CD14-positive monocyte (primary cell): ENCODE results near the gene PMPCA. TPM values are rescaled to one million over a fixed set of nuclear protein-coding genes. Genes with fewer than 3 reads are reported as not detected.

Experiments used
- DNase-seq, 3 donors: peaks; one replicate each; pipeline ENCODE4 v3.0.0-alpha.2; 2011 to 2022
- H2AFZ ChIP-seq: 2 replicates; pipeline ENCODE4 v1.6.0; 2012; ENCODE audit warnings: mild to moderate bottlenecking, low read depth, low read length, inconsistent platforms; ENCODE audit not compliant: insufficient read depth, poor library complexity, severe bottlenecking
- H3K27ac ChIP-seq, 2 donors: 1 replicate in 1 of 2; 2 replicates in 1 of 2; pipeline ENCODE4 v1.5.1; 2012 to 2013; ENCODE audit warnings: low read length in 2 of 2, control low read depth in 1 of 2, inconsistent platforms in 1 of 2, low read depth in 1 of 2, mild to moderate bottlenecking in 1 of 2
- H3K27me3 ChIP-seq, 2 donors: one replicate each; pipeline versions ENCODE4 v1.6.0 to v1.6.1; 2011 to 2013; ENCODE audit warnings: low read length in 2 of 2; ENCODE audit not compliant: control insufficient read depth in 2 of 2, insufficient read depth in 2 of 2
- H3K36me3 ChIP-seq, 2 donors: replicated peaks in 1 of 2; 1 replicate in 1 of 2; 2 replicates in 1 of 2; pipeline versions ENCODE4 v1.5.1 to v1.6.1; 2012 to 2013; ENCODE audit warnings: low read length in 2 of 2, control low read depth in 1 of 2, inconsistent platforms in 1 of 2, mild to moderate bottlenecking in 1 of 2; ENCODE audit not compliant: insufficient read depth in 2 of 2, control insufficient read depth in 1 of 2
- H3K4me1 ChIP-seq, 2 donors: 1 replicate in 1 of 2; 2 replicates in 1 of 2; pipeline versions ENCODE4 v1.5.1 to v1.6.1; 2012 to 2013; ENCODE audit warnings: low read length in 2 of 2, control low read depth in 1 of 2, inconsistent platforms in 1 of 2, mild to moderate bottlenecking in 1 of 2, moderate library complexity in 1 of 2; ENCODE audit not compliant: insufficient read depth in 2 of 2, control insufficient read depth in 1 of 2
- H3K4me2 ChIP-seq: replicated peaks from 2 replicates; pipeline ENCODE3; 2012; ENCODE audit warnings: low read length, moderate library complexity, mild to moderate bottlenecking; ENCODE audit not compliant: poor library complexity, severe bottlenecking; ENCODE audit errors: extremely low read depth
- H3K4me3 ChIP-seq, 3 experiments: fragments of 200-600 bp in 1 of 3; sonication (generic) in 1 of 3; replicated peaks in 1 of 3; 1 replicate in 2 of 3; 2 replicates in 1 of 3; pipeline ENCODE4 v1.5.1; 2011 to 2013; ENCODE audit warnings: low read length in 3 of 3, mild to moderate bottlenecking in 3 of 3, control low read depth in 2 of 3, low read depth in 2 of 3, inconsistent platforms in 1 of 3, moderate library complexity in 1 of 3
- H3K79me2 ChIP-seq: 2 replicates; pipeline ENCODE4 v1.6.0; 2012; ENCODE audit warnings: mild to moderate bottlenecking, control low read depth, inconsistent platforms, low read length, moderate library complexity; ENCODE audit not compliant: insufficient read depth
- H3K9ac ChIP-seq: 2 replicates; pipeline ENCODE4 v1.6.0; 2017; ENCODE audit warnings: low read length, mild to moderate bottlenecking; ENCODE audit not compliant: insufficient read depth, poor library complexity, severe bottlenecking
- H3K9me3 ChIP-seq, 2 donors: replicated peaks in 1 of 2; 1 replicate in 1 of 2; 2 replicates in 1 of 2; pipeline versions ENCODE4 v1.5.1 to v1.6.1; 2012 to 2013; ENCODE audit warnings: low read length in 2 of 2, control low read depth in 1 of 2; ENCODE audit not compliant: control insufficient read depth in 1 of 2, insufficient read depth in 1 of 2
- H4K20me1 ChIP-seq: 2 replicates; pipeline ENCODE4 v1.6.0; 2012; ENCODE audit warnings: mild to moderate bottlenecking, low read length, control low read depth, moderate library complexity; ENCODE audit not compliant: insufficient read depth
- H3K27ac Mint-ChIP-seq, 7 donors: one replicate each; pipeline ENCODE4 v1.8.0; 2020; ENCODE audit warnings: mild to moderate bottlenecking in 7 of 7, mixed read lengths in 7 of 7, moderate library complexity in 6 of 7, inconsistent platforms in 2 of 7
- H3K27me3 Mint-ChIP-seq, 3 donors: one replicate each; pipeline ENCODE4 v1.8.0; 2021 to 2022; ENCODE audit warnings: low read depth in 3 of 3, mild to moderate bottlenecking in 3 of 3, mixed read lengths in 3 of 3, moderate library complexity in 3 of 3, inconsistent platforms in 1 of 3
- H3K36me3 Mint-ChIP-seq, 2 donors: one replicate each; pipeline ENCODE4 v1.8.0; 2020; ENCODE audit warnings: mixed read lengths in 2 of 2, inconsistent platforms in 1 of 2, mild to moderate bottlenecking in 1 of 2
- H3K4me1 Mint-ChIP-seq: one replicate; pipeline ENCODE4 v1.8.0; 2020; ENCODE audit warnings: mild to moderate bottlenecking, mixed read lengths
- H3K4me3 Mint-ChIP-seq, 2 donors: one replicate each; pipeline ENCODE4 v1.8.0; 2020; ENCODE audit warnings: mild to moderate bottlenecking in 2 of 2, mixed read lengths in 2 of 2, moderate library complexity in 1 of 2
- H3K9me3 Mint-ChIP-seq, 7 donors: one replicate each; pipeline ENCODE4 v1.8.0; 2020 to 2022; ENCODE audit warnings: mixed read lengths in 7 of 7, mild to moderate bottlenecking in 6 of 7, moderate library complexity in 6 of 7, inconsistent platforms in 2 of 7
- CTCF ChIP-seq: fragments of 200-600 bp; IDR thresholded peaks from one replicate; pipeline ENCODE4 v1.8.0; 2022; ENCODE audit warnings: antibody characterized with exemption, mild to moderate bottlenecking
- WGBS: methylation state at CpG from one replicate; pipeline ENCODE4 v1.1.5; 2013; ENCODE audit warnings: missing lambda C conversion rate; ENCODE audit not compliant: insufficient coverage; 5-methylcytosine and 5-hydroxymethylcytosine counted together
- intact Hi-C, 2 donors: fragments of 100-400 bp; cut with micrococcal nuclease; formaldehyde crosslinking; loops; one replicate each; pipeline versions ENCODE4 v1.15.0 to v1.15.1; 2023
- polyA plus RNA-seq, 3 donors: library from polyadenylated mRNA; depleted of rRNA in 1 of 3; unstranded in 2 of 3; stranded (reverse) in 1 of 3; fragments of 300-500 nt in 2 of 3; fragments of >200 nt in 1 of 3; fragmentation: Illumina TruSeq in 2 of 3; gene quantifications; 1 replicate in 2 of 3; 2 replicates in 1 of 3; pipeline ENCODE4 v1.2.3, GENCODE V29; 2012 to 2021

Gene PMPCA
- polyA plus RNA-seq, 3 donors, result 23.1 to 58.8 (median 24.9) TPM

GRCh38 chr9:136365775-136366222 lies 44.7 kb upstream of the PMPCA start:
- peaks cover 1 to 2% (median 2%) of the 10 kb centered on the region in 3 donors for H3K27me3 Mint-ChIP-seq
- Histone ChIP-seq H3K27ac (peak overlapping the region; percentile 49 to 52), H3K4me3 (peak overlapping the region in 1 of 3 experiments; percentile 44), H3K9me3 (no peaks in the 10 kb centered on the region), H3K79me2 (peaks cover 4% of the 10 kb centered on the region), H3K4me1 (peaks cover 35 to 42% of the 10 kb centered on the region in 2 donors), H3K4me2 (peak overlapping the region; percentile 66), H4K20me1 (peaks cover 35% of the 10 kb centered on the region), H3K9ac (peak overlapping the region; percentile 10), H2AFZ (peak overlapping the region; percentile 35), H3K36me3 (peaks cover 38 to 46% of the 10 kb centered on the region in 2 donors), H3K27me3 (no peaks in the 10 kb centered on the region)
- peak overlapping the region; percentile 60 to 92 (median 76) for H3K27ac Mint-ChIP-seq
- no peak for TF ChIP-seq CTCF
- intact Hi-C loops, result loop anchor here in 1 of 2 donors (10.0 kb wide), 1 partner anchor 119 kb away; the partner anchor contains the start of gene SEC16A
- H3K4me3 Mint-ChIP-seq, result peak overlapping the region; percentile 60 to 84
- peaks cover 23 to 35% of the 10 kb centered on the region in 2 donors for H3K36me3 Mint-ChIP-seq
- DNase-seq, result peak; percentile 46 to 60 (median 57)
- WGBS, result 9% methylated on average over 8 of the region's 9 CpGs
- peaks cover 24% of the 10 kb centered on the region for H3K4me1 Mint-ChIP-seq
- H3K9me3 Mint-ChIP-seq, result peaks cover 0 to 2% (median 0%) of the 10 kb centered on the region in 7 donors

GRCh38 chr9:136366826-136367225 lies 43.6 kb upstream of the PMPCA start:
- WGBS, result 95% methylated on average over 9 of the region's 9 CpGs
- Mint-ChIP-seq H3K27ac (no peak overlapping the region), H3K27me3 (peaks cover 1 to 2% (median 2%) of the 10 kb centered on the region in 3 donors), H3K4me3 (no peak overlapping the region), H3K36me3 (peaks cover 25 to 43% of the 10 kb centered on the region in 2 donors), H3K4me1 (peaks cover 24% of the 10 kb centered on the region), H3K9me3 (peaks cover 0 to 2% (median 0%) of the 10 kb centered on the region in 7 donors)
- no peaks in the 10 kb centered on the region for H3K27me3 ChIP-seq
- H3K4me3 ChIP-seq, result no peak overlapping the region
- DNase-seq, result no peak
- peaks cover 37 to 46% of the 10 kb centered on the region in 2 donors for H3K4me1 ChIP-seq
- no peak overlapping the region for H3K4me2 ChIP-seq
- TF ChIP-seq CTCF, result no peak
- H3K27ac ChIP-seq, result peak overlapping the region; percentile 49 to 52
- peaks cover 48 to 55% of the 10 kb centered on the region in 2 donors for H3K36me3 ChIP-seq
- no peaks in the 10 kb centered on the region for H3K9me3 ChIP-seq
- H3K79me2 ChIP-seq, result peaks cover 9% of the 10 kb centered on the region
- no peak overlapping the region for H2AFZ ChIP-seq
- no peak overlapping the region for H3K9ac ChIP-seq
- intact Hi-C loops, result loop anchor here in 1 of 2 donors (10.0 kb wide), 1 partner anchor 118 kb away; the partner anchor contains the start of gene SEC16A
- peaks cover 45% of the 10 kb centered on the region for H4K20me1 ChIP-seq
